Gastroesophageal sphincter (tissue), 4 donors: ENCODE measurements around the gene CDH4. TPM values are rescaled to one million over a fixed set of nuclear protein-coding genes. Genes with fewer than 3 reads are reported as not detected.

Experiments
- ATAC-seq: fragments of 150-250 bp; one replicate; pipeline ENCODE4 v1.9.1; 2016; ENCODE audit warnings: mild to moderate bottlenecking, moderate library complexity
- H3K27ac ChIP-seq, 4 donors: fragments of 200-600 bp; sonication (generic) in 3 of 4; 1 replicate in 3 of 4; 2 replicates in 1 of 4; pipeline ENCODE4 v1.5.1; 2016 to 2019
- H3K27me3 ChIP-seq: fragments of 200-600 bp; sonication (generic); one replicate; pipeline ENCODE4 v1.5.1; 2019
- H3K36me3 ChIP-seq, 2 donors: fragments of 200-600 bp; sonication (generic); one replicate each; pipeline ENCODE4 v1.5.1; 2019; ENCODE audit warnings: control low read depth in 1 of 2
- H3K4me1 ChIP-seq, 3 donors: fragments of 200-600 bp; sonication (generic); 1 replicate in 2 of 3; 2 replicates in 1 of 3; pipeline ENCODE4 v1.5.1; 2016 to 2019; ENCODE audit warnings: control low read depth in 2 of 3
- H3K4me3 ChIP-seq, 2 donors: fragments of 200-600 bp; sonication (generic); one replicate each; pipeline ENCODE4 v1.5.1; 2019; ENCODE audit warnings: mild to moderate bottlenecking in 1 of 2, moderate library complexity in 1 of 2
- H3K9me3 ChIP-seq, 3 donors: fragments of 200-600 bp; sonication (generic); one replicate each; pipeline ENCODE4 v1.5.1; 2017 to 2019; ENCODE audit warnings: control low read depth in 2 of 3
- CTCF ChIP-seq, 4 experiments: fragments of 200-600 bp in 2 of 4; fragments of 450-650 bp in 2 of 4; sonication (generic) in 1 of 4; IDR thresholded peaks; one replicate each; pipeline ENCODE4 v1.5.1; 2017 to 2019; ENCODE audit warnings: antibody characterized with exemption in 4 of 4, mild to moderate bottlenecking in 2 of 4, moderate library complexity in 2 of 4
- EP300 ChIP-seq: sonication (generic); formaldehyde crosslinking; IDR thresholded peaks from one replicate; pipeline ENCODE4 v1.6.1; 2017; ENCODE audit warnings: antibody characterized with exemption, mild to moderate bottlenecking
- POLR2A ChIP-seq, 2 donors: fragments of 450-650 bp; IDR thresholded peaks; one replicate each; pipeline ENCODE4 v1.6.1; 2017; ENCODE audit warnings: antibody characterized with exemption in 2 of 2, mild to moderate bottlenecking in 2 of 2, moderate library complexity in 1 of 2
- POLR2AphosphoS5 ChIP-seq: sonication (generic); formaldehyde crosslinking; IDR thresholded peaks from one replicate; pipeline ENCODE4 v1.6.1; 2017; ENCODE audit warnings: antibody characterized with exemption
- WGBS, 2 donors: methylation state at CpG; one replicate each; pipeline ENCODE4 v1.1.5; 2018; ENCODE audit warnings: low coverage in 1 of 2; 5-methylcytosine and 5-hydroxymethylcytosine counted together
- total RNA-seq, 4 donors: library from RNA; depleted of rRNA; stranded (reverse); fragments of >200 nt; gene quantifications; one replicate each; pipeline ENCODE4 v1.1.0, GENCODE V29; 2016

CDH4 gene
- total RNA-seq, 4 donors from 2014 or later = under 0.01 to 1.5 (median 0.42) TPM; not detected in 1

GRCh38 chr20:61805365-61805764, 553.3 kb downstream of the CDH4 start:
- Histone ChIP-seq H3K9me3 (no peaks in the 10 kb centered on the region), H3K36me3 (no peaks in the 10 kb centered on the region), H3K27ac (no peak overlapping the region), H3K4me1 (peaks cover 0 to 15% (median 0%) of the 10 kb centered on the region in 3 donors), H3K4me3 (no peak overlapping the region), H3K27me3 (peaks cover 59% of the 10 kb centered on the region)
- TF ChIP-seq CTCF (IDR thresholded peaks at IDR 0.05) = no peak
- TF ChIP-seq POLR2AphosphoS5 = no peak
- no peak for TF ChIP-seq POLR2A (IDR thresholded peaks at IDR 0.05)
- no peak for TF ChIP-seq EP300
- ATAC-seq = no peak
- WGBS, 2 donors = no CpG with 5 or more reads among the region's 12 CpGs

GRCh38 chr20:61805781-61806180, 553.7 kb downstream of the CDH4 start:
- TF ChIP-seq POLR2A (IDR thresholded peaks at IDR 0.05) = no peak
- no peak for TF ChIP-seq EP300
- no peak for TF ChIP-seq POLR2AphosphoS5
- no peak for TF ChIP-seq CTCF (IDR thresholded peaks at IDR 0.05)
- Histone ChIP-seq H3K27me3 (peaks cover 55% of the 10 kb centered on the region), H3K27ac (no peak overlapping the region), H3K4me1 (peaks cover 0 to 15% (median 0%) of the 10 kb centered on the region in 3 donors), H3K9me3 (no peaks in the 10 kb centered on the region), H3K4me3 (no peak overlapping the region), H3K36me3 (no peaks in the 10 kb centered on the region)
- ATAC-seq = no peak
- 91% methylated on average over 8 of the region's 8 CpGs; no CpG with 5 or more reads in 1 of the 2 donors for WGBS, 2 donors

- Histone ChIP-seq H3K9me3 (no peaks in the 10 kb centered on the region), H3K4me3 (no peak overlapping the region), H3K4me1 (peaks cover 0 to 15% (median 0%) of the 10 kb centered on the region in 3 donors), H3K27ac (no peak overlapping the region), H3K27me3 (peaks cover 51% of the 10 kb centered on the region), H3K36me3 (no peaks in the 10 kb centered on the region)
- no peak for ATAC-seq
- WGBS, 2 donors = 94% methylated on average over 9 of the region's 16 CpGs; no CpG with 5 or more reads in 1 of the 2 donors
- TF ChIP-seq POLR2A (IDR thresholded peaks at IDR 0.05) (no peak), POLR2AphosphoS5 (no peak), CTCF (IDR thresholded peaks at IDR 0.05) (no peak), EP300 (no peak)
These were observed 554.3 kb downstream of the CDH4 start for GRCh38 chr20:61806314-61806713.

- no peak for ATAC-seq
- Histone ChIP-seq H3K27me3 (peaks cover 44% of the 10 kb centered on the region), H3K36me3 (no peaks in the 10 kb centered on the region), H3K27ac (no peak overlapping the region), H3K4me1 (peaks cover 0 to 15% (median 0%) of the 10 kb centered on the region in 3 donors), H3K4me3 (no peak overlapping the region), H3K9me3 (no peaks in the 10 kb centered on the region)
- TF ChIP-seq POLR2A (IDR thresholded peaks at IDR 0.05) = no peak
- no peak for TF ChIP-seq CTCF (IDR thresholded peaks at IDR 0.05)
- no peak for TF ChIP-seq EP300
- TF ChIP-seq POLR2AphosphoS5 = no peak
- 78 to 100% methylated on average over 1 to 3 of the region's 7 CpGs for WGBS, 2 donors
These were observed 554.9 kb downstream of the CDH4 start for GRCh38 chr20:61806995-61807394.

GRCh38 chr20:61807471-61808160, 555.6 kb downstream of the CDH4 start:
- H3K27me3 ChIP-seq = peaks cover 44% of the 10 kb centered on the region
- peaks cover 0 to 15% (median 0%) of the 10 kb centered on the region in 3 donors for H3K4me1 ChIP-seq
- no peaks in the 10 kb centered on the region for H3K36me3 ChIP-seq
- no peak overlapping the region for H3K27ac ChIP-seq
- TF ChIP-seq POLR2AphosphoS5 = no peak
- no peak for TF ChIP-seq EP300
- TF ChIP-seq POLR2A (IDR thresholded peaks at IDR 0.05) = no peak
- TF ChIP-seq CTCF (IDR thresholded peaks at IDR 0.05) = no peak
- H3K4me3 ChIP-seq = no peak overlapping the region
- ATAC-seq = no peak
- no peaks in the 10 kb centered on the region for H3K9me3 ChIP-seq
- WGBS, 2 donors = 65% methylated on average over 7 of the region's 22 CpGs; no CpG with 5 or more reads in 1 of the 2 donors
